Fibroblast of lung (primary cell): Measurements from ENCODE around the gene TRAPPC2L.

Experiments
- EZH2 ChIP-seq: IDR thresholded peaks from 2 replicates; pipeline ENCODE4 v1.5.1; 2012; ENCODE audit warnings: low read length, control low read depth, mild to moderate bottlenecking; ENCODE audit errors: missing control alignments
- TF ChIP-seq, protein P1 (sequence below), 2 donors: IDR thresholded peaks in 1 of 2; conservative IDR thresholded peaks in 1 of 2; 1 replicate in 1 of 2; 2 replicates in 1 of 2; pipeline ENCODE4 v1.5.1; 2011 to 2012; ENCODE audit warnings: low read length in 2 of 2, control low read depth in 1 of 2, inconsistent platforms in 1 of 2, low read depth in 1 of 2, mild to moderate bottlenecking in 1 of 2

DNA sequence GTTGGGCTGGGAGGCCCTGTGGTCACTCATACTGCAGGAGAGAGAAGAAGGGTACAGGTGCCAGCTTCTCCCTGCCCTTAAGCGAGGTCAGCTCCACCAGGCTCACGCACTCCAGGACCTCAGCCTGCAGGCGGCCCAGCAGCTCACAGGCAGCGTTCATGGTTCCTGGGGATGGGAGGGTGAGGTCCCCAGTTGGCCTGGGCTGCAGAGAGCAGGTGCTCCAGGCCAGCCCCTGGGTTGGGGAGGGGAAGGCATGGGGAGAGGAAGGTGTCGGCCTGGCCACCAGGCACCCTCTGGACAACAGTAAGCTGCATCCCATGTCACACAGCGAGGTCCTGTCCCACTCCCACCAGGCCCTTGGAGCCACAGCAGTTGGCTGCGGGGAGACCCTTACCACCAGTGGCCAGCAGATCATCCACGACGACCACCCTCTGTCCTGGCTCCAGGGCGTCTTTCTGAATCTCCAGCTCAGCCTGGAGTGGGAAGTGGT is 47.2 kb upstream of the TRAPPC2L start:
- TF ChIP-seq EZH2 = no peak
- TF ChIP-seq, protein P1, sequence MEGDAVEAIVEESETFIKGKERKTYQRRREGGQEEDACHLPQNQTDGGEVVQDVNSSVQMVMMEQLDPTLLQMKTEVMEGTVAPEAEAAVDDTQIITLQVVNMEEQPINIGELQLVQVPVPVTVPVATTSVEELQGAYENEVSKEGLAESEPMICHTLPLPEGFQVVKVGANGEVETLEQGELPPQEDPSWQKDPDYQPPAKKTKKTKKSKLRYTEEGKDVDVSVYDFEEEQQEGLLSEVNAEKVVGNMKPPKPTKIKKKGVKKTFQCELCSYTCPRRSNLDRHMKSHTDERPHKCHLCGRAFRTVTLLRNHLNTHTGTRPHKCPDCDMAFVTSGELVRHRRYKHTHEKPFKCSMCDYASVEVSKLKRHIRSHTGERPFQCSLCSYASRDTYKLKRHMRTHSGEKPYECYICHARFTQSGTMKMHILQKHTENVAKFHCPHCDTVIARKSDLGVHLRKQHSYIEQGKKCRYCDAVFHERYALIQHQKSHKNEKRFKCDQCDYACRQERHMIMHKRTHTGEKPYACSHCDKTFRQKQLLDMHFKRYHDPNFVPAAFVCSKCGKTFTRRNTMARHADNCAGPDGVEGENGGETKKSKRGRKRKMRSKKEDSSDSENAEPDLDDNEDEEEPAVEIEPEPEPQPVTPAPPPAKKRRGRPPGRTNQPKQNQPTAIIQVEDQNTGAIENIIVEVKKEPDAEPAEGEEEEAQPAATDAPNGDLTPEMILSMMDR (conservative IDR thresholded peaks at IDR 0.05 in 1 of 2, IDR thresholded peaks at IDR 0.05 in 1 of 2; ENCODE audit: low read depth in 1 of 2, low read length in 2 of 2) = no peak
